SK-N-SH treated with all-trans-retinoic acid at 6 μM for 48 hours (cell line): ENCODE results near the gene ADGRB2.

ENCODE experiments used
- ATAC-seq: fragments of 200-7000 bp; cut with Tn5 transposase; 3 replicates; pipeline ENCODE4 v1.9.1; 2020; ENCODE audit warnings: mild to moderate bottlenecking, moderate library complexity
- ARNTL ChIP-seq: fragments of 450-650 bp; formaldehyde crosslinking; IDR thresholded peaks from 2 replicates; pipeline ENCODE4 v1.5.0; 2020; ENCODE audit warnings: low read depth, mild to moderate bottlenecking, moderate library complexity, borderline replicate concordance
- CSDC2 ChIP-seq: fragments of 250-450 bp; sonication (Bioruptor Pico); IDR thresholded peaks from 2 replicates; pipeline ENCODE4 v1.5.0; 2020; ENCODE audit warnings: mild to moderate bottlenecking, moderate library complexity
- ESRRG ChIP-seq: fragments of 250-450 bp; sonication (Bioruptor Pico); IDR thresholded peaks from 2 replicates; pipeline ENCODE4 v1.6.1; 2021; ENCODE audit warnings: mild to moderate bottlenecking
- ISL1 ChIP-seq: fragments of 250-450 bp; sonication (Bioruptor Pico); IDR thresholded peaks from 2 replicates; pipeline ENCODE4 v2.1.2; 2022; ENCODE audit warnings: mild to moderate bottlenecking, moderate library complexity
- OSR1 ChIP-seq: fragments of 250-450 bp; sonication (Bioruptor Pico); IDR thresholded peaks from 2 replicates; pipeline ENCODE4 v1.8.0; 2022; ENCODE audit warnings: moderate library complexity, mild to moderate bottlenecking, inconsistent platforms
- RARB ChIP-seq: fragments of 250-450 bp; sonication (Bioruptor Pico); IDR thresholded peaks from 2 replicates; pipeline ENCODE4 v1.8.0; 2021; ENCODE audit warnings: mild to moderate bottlenecking, moderate library complexity
- SNAI2 ChIP-seq: fragments of 250-450 bp; sonication (Bioruptor Pico); IDR thresholded peaks from 2 replicates; pipeline ENCODE4 v1.5.0; 2020; ENCODE audit warnings: mild to moderate bottlenecking, moderate library complexity
- TOX ChIP-seq: fragments of 250-450 bp; sonication (Bioruptor Pico); IDR thresholded peaks from 2 replicates; pipeline ENCODE4 v1.8.0; 2021; ENCODE audit warnings: mild to moderate bottlenecking, moderate library complexity, borderline replicate concordance
- ZC3H10 ChIP-seq: fragments of 250-450 bp; sonication (Bioruptor Pico); IDR thresholded peaks from 2 replicates; pipeline ENCODE4 v1.5.1; 2021; ENCODE audit warnings: mild to moderate bottlenecking, moderate library complexity
- ZFP3 ChIP-seq: fragments of 250-450 bp; sonication (Bioruptor Pico); IDR thresholded peaks from 2 replicates; pipeline ENCODE4 v1.5.0; 2020; ENCODE audit warnings: mild to moderate bottlenecking, moderate library complexity
- ZNF565 ChIP-seq: fragments of 450-650 bp; formaldehyde crosslinking; conservative IDR thresholded peaks from 2 replicates; pipeline ENCODE4 v1.5.0; 2020; ENCODE audit warnings: low read depth, mild to moderate bottlenecking, moderate library complexity
- ZNF70 ChIP-seq: fragments of 450-650 bp; formaldehyde crosslinking; IDR thresholded peaks from 2 replicates; pipeline ENCODE4 v1.5.0; 2020; ENCODE audit warnings: mild to moderate bottlenecking, moderate library complexity
- ZNF8 ChIP-seq: fragments of 450-650 bp; formaldehyde crosslinking; IDR thresholded peaks from 2 replicates; pipeline ENCODE4 v1.5.0; 2020; ENCODE audit warnings: mild to moderate bottlenecking, moderate library complexity
- TF ChIP-seq, protein P1 (sequence below): fragments of 250-450 bp; sonication (Bioruptor Pico); IDR thresholded peaks from 2 replicates; pipeline ENCODE4 v1.5.1; 2020; ENCODE audit warnings: low read depth, mild to moderate bottlenecking, moderate library complexity
- TF ChIP-seq, protein P2 (sequence below): fragments of 250-450 bp; sonication (Bioruptor Pico); IDR thresholded peaks from 2 replicates; pipeline ENCODE4 v1.5.1; 2021; ENCODE audit warnings: mild to moderate bottlenecking, moderate library complexity
- TF ChIP-seq, protein P3 (sequence below): fragments of 250-450 bp; sonication (Bioruptor Pico); IDR thresholded peaks from 2 replicates; pipeline ENCODE4 v1.8.0; 2020; ENCODE audit warnings: mild to moderate bottlenecking, moderate library complexity, borderline replicate concordance
- TF ChIP-seq, protein P4 (sequence below): fragments of 250-450 bp; sonication (Bioruptor Pico); IDR thresholded peaks from 2 replicates; pipeline ENCODE4 v1.8.0; 2021; ENCODE audit warnings: low read depth, mild to moderate bottlenecking, moderate library complexity, borderline replicate concordance
- TF ChIP-seq, protein P5 (sequence below): fragments of 250-450 bp; sonication (Bioruptor Pico); IDR thresholded peaks from 2 replicates; pipeline ENCODE4 v1.5.0; 2020; ENCODE audit warnings: mild to moderate bottlenecking, moderate library complexity

ADGRB2 gene

DNA sequence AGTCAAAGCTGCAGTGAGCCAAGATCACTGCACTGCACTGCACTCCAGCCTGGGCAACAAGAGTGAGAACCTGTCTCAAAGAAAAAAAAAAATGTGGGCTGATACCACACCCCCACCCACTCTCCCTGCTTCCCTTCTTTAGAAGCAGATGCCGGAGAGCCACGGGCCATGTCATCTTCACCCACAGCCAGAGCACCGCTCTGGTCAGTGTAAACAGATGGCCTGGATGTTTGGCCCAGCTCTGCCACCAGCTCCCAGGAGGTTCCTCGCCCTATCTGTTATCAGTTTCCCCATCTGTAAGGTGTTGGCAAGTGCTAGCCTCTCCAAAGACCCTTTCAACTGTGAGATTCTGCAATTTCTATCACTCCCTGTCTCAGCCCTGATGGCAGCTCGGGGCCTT is 11.9 kb upstream of the ADGRB2 start:
- TF ChIP-seq TOX (no peak), CSDC2 (no peak), ZFP3 (CRISPR knock-in tag) (no peak)
- ATAC-seq = no peak

DNA sequence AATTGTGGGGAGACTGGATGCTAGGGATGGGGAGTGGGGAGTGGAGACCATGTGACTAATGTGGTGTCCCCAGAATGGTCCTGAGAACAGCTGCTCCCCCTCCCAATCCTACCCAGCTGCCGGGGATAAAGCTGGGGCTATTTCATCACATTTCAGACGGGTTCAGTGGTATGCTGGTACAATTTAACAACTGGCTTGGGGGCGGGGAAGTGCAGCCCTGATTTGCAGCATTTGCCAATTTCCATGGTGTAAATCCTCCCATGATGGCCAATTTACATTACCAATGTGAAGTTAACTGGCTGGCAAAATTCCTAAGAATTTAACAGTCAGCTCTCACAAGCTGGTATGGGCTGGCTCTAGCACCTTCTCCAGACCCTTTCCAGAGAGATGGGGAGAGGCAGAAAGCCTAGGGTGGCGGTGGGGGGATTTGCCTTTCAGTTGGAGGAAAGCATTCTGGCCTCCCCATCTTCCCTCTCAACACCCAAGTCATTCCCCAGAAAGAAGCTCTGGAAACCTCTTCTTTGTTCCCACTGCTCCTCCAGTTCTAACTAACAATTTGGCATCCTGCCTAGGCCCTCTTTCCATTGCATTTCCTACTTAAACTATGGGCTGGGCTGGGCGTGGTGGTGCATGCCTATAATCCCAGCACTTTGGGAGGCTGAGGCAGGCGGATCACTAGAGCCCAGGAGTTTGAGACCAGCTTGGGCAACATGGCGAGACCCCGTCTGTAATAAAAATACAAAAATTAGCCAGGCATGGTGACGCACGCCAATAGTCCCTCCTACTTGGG is 11.3 kb upstream of the ADGRB2 start:
- TF ChIP-seq, protein P1, sequence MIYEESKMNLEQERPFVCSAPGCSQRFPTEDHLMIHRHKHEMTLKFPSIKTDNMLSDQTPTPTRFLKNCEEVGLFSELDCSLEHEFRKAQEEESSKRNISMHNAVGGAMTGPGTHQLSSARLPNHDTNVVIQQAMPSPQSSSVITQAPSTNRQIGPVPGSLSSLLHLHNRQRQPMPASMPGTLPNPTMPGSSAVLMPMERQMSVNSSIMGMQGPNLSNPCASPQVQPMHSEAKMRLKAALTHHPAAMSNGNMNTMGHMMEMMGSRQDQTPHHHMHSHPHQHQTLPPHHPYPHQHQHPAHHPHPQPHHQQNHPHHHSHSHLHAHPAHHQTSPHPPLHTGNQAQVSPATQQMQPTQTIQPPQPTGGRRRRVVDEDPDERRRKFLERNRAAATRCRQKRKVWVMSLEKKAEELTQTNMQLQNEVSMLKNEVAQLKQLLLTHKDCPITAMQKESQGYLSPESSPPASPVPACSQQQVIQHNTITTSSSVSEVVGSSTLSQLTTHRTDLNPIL = no peak
- no peak for TF ChIP-seq ZFP3 (CRISPR knock-in tag)
- TF ChIP-seq, protein P2, sequence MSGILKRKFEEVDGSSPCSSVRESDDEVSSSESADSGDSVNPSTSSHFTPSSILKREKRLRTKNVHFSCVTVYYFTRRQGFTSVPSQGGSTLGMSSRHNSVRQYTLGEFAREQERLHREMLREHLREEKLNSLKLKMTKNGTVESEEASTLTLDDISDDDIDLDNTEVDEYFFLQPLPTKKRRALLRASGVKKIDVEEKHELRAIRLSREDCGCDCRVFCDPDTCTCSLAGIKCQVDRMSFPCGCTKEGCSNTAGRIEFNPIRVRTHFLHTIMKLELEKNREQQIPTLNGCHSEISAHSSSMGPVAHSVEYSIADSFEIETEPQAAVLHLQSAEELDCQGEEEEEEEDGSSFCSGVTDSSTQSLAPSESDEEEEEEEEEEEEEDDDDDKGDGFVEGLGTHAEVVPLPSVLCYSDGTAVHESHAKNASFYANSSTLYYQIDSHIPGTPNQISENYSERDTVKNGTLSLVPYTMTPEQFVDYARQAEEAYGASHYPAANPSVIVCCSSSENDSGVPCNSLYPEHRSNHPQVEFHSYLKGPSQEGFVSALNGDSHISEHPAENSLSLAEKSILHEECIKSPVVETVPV (CRISPR knock-in tag) = no peak

DNA sequence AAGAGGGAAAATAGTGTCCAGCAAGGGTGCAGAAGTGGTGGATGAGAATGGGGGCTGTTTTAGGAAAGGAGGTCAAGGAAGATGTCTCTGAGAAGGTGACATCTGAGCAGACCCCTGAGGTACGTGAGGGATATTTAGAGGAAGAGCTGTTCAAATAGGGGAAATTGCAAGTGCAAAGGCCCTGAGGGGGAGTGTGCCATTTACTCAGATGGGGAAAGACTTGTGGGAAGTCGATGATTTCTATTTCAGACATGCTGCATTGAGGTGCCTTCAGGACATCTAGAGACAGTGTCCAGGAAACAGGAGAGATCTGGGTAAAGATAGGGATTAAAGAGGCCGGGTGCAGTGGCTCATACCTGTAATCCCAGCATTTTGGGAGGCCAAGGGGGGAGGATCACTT is 10.4 kb upstream of the ADGRB2 start:
- ATAC-seq = no peak
- TF ChIP-seq CSDC2 (no peak), ARNTL (CRISPR knock-in tag) (no peak), ZFP3 (CRISPR knock-in tag) (no peak), TOX (no peak), ISL1 (no peak), RARB (CRISPR knock-in tag) (no peak), ZNF565 (CRISPR knock-in tag) (no peak), ZNF70 (CRISPR knock-in tag) (no peak), SNAI2 (no peak), OSR1 (CRISPR knock-in tag) (no peak), ESRRG (no peak)
- TF ChIP-seq, protein P1 = no peak
- TF ChIP-seq, protein P3, sequence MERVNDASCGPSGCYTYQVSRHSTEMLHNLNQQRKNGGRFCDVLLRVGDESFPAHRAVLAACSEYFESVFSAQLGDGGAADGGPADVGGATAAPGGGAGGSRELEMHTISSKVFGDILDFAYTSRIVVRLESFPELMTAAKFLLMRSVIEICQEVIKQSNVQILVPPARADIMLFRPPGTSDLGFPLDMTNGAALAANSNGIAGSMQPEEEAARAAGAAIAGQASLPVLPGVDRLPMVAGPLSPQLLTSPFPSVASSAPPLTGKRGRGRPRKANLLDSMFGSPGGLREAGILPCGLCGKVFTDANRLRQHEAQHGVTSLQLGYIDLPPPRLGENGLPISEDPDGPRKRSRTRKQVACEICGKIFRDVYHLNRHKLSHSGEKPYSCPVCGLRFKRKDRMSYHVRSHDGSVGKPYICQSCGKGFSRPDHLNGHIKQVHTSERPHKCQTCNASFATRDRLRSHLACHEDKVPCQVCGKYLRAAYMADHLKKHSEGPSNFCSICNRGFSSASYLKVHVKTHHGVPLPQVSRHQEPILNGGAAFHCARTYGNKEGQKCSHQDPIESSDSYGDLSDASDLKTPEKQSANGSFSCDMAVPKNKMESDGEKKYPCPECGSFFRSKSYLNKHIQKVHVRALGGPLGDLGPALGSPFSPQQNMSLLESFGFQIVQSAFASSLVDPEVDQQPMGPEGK (CRISPR knock-in tag) = no peak
- TF ChIP-seq, protein P2 (CRISPR knock-in tag) = no peak
- TF ChIP-seq, protein P4, sequence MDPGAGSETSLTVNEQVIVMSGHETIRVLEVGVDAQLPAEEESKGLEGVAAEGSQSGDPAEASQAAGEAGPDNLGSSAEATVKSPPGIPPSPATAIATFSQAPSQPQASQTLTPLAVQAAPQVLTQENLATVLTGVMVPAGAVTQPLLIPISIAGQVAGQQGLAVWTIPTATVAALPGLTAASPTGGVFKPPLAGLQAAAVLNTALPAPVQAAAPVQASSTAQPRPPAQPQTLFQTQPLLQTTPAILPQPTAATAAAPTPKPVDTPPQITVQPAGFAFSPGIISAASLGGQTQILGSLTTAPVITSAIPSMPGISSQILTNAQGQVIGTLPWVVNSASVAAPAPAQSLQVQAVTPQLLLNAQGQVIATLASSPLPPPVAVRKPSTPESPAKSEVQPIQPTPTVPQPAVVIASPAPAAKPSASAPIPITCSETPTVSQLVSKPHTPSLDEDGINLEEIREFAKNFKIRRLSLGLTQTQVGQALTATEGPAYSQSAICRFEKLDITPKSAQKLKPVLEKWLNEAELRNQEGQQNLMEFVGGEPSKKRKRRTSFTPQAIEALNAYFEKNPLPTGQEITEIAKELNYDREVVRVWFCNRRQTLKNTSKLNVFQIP (CRISPR knock-in tag) = no peak

More for the DNA sequence above, 11.3 kb upstream of the ADGRB2 start:
- ATAC-seq = no peak

DNA sequence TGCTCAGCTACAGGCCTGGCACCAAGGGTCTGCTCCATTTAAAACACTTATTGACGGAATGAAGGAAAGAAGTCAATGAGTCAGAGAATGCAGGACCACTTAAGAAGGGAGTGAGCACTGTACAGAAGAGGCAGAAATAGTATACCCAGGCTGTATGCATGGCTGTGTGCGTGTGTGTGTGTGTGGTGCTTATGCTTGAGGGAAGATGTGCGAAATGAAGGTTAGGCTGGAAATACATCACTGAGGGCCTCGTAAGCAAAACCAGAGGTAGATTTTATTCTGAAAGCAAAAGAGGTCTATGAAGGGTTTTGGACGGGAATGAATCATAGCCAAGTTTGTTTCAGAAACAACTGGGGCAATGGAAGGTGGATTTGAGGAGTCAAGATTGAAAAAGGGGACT is 9.7 kb upstream of the ADGRB2 start:
- no peak for ATAC-seq

DNA sequence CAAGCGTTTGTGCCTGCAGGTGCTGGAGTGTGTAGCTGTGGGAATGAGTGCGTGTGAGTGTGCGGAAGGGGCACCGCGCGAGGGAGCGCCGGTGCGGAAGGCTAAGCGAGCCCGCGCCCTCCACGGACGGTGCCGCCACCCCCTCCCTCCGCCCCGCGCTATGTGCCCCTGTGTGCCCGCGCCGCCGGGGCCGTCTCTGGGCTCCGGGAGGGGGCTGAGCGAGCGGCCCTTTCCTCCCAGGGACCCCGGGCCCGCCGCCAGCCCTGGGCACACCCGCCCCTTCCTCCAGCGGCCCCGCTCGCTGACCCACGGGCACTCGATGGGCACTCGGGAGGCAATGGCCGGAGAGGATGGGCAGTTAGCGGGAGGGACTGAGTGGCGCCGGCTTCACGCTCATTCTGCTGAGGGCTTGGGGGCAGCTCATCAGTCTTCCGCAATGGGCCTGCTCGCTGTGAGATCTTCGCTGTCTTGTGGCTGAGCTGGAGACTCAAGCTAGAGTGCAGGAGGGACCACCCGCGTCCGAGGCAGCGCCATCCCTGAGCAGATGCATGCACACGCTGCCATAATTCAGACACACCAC is 8.6 kb upstream of the ADGRB2 start:
- ATAC-seq = no peak
- TF ChIP-seq ZC3H10 (CRISPR knock-in tag) (no peak), ARNTL (CRISPR knock-in tag) (no peak), RARB (CRISPR knock-in tag) (no peak), ZNF8 (CRISPR knock-in tag) (no peak)
- TF ChIP-seq, protein P5, sequence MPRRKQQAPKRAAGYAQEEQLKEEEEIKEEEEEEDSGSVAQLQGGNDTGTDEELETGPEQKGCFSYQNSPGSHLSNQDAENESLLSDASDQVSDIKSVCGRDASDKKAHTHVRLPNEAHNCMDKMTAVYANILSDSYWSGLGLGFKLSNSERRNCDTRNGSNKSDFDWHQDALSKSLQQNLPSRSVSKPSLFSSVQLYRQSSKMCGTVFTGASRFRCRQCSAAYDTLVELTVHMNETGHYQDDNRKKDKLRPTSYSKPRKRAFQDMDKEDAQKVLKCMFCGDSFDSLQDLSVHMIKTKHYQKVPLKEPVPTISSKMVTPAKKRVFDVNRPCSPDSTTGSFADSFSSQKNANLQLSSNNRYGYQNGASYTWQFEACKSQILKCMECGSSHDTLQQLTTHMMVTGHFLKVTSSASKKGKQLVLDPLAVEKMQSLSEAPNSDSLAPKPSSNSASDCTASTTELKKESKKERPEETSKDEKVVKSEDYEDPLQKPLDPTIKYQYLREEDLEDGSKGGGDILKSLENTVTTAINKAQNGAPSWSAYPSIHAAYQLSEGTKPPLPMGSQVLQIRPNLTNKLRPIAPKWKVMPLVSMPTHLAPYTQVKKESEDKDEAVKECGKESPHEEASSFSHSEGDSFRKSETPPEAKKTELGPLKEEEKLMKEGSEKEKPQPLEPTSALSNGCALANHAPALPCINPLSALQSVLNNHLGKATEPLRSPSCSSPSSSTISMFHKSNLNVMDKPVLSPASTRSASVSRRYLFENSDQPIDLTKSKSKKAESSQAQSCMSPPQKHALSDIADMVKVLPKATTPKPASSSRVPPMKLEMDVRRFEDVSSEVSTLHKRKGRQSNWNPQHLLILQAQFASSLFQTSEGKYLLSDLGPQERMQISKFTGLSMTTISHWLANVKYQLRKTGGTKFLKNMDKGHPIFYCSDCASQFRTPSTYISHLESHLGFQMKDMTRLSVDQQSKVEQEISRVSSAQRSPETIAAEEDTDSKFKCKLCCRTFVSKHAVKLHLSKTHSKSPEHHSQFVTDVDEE (CRISPR knock-in tag) = no peak
- TF ChIP-seq, all 23 proteins: peak for 0

More for the DNA sequence above, 9.7 kb upstream of the ADGRB2 start:
- TF ChIP-seq ESRRG = no peak
- TF ChIP-seq RARB (CRISPR knock-in tag) = no peak
- TF ChIP-seq CSDC2 = no peak
